Fibroblast of mammary gland (primary cell): ENCODE measurements around the gene CLDN15.

Experiments
- DNase-seq: peaks from one replicate; pipeline ENCODE4 v3.0.0-alpha.2; 2010; ENCODE audit warnings: low read depth
- H3K4me3 ChIP-seq: 2 replicates; pipeline ENCODE4 v1.5.1; 2011; ENCODE audit warnings: low read depth, mild to moderate bottlenecking, low read length, moderate library complexity; ENCODE audit not compliant: control insufficient read depth
- TF ChIP-seq, protein P1 (sequence below): conservative IDR thresholded peaks from 2 replicates; pipeline ENCODE4 v1.5.1; 2011; ENCODE audit warnings: low read depth, low read length, inconsistent platforms; ENCODE audit not compliant: control insufficient read depth, insufficient read depth

The CLDN15 gene

GRCh38 chr7:101195884-101196283, 41.7 kb downstream of the CLDN15 start:
- TF ChIP-seq, protein P1, sequence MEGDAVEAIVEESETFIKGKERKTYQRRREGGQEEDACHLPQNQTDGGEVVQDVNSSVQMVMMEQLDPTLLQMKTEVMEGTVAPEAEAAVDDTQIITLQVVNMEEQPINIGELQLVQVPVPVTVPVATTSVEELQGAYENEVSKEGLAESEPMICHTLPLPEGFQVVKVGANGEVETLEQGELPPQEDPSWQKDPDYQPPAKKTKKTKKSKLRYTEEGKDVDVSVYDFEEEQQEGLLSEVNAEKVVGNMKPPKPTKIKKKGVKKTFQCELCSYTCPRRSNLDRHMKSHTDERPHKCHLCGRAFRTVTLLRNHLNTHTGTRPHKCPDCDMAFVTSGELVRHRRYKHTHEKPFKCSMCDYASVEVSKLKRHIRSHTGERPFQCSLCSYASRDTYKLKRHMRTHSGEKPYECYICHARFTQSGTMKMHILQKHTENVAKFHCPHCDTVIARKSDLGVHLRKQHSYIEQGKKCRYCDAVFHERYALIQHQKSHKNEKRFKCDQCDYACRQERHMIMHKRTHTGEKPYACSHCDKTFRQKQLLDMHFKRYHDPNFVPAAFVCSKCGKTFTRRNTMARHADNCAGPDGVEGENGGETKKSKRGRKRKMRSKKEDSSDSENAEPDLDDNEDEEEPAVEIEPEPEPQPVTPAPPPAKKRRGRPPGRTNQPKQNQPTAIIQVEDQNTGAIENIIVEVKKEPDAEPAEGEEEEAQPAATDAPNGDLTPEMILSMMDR = no peak

DNA sequence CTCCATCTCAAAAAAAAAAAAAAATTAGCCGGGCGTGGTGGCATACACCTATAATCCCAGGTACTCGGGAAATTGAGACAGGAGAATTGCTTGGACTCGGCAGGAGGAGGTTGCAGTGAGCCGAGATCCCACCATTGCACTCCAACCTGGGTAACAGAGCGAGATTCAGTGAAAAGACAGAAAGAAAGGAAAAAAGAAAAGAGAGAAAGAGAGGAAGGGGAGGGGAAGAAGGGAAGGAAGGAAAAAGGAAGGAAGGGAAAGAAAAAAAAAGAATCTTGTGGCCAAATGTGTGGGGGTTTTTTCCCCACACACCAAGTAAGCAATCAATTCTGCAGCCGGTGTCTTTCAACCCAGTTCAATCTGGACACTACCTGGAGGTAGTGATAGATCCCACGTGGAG, 48.5 kb downstream of the CLDN15 start:
- TF ChIP-seq, protein P1 = no peak
- H3K4me3 ChIP-seq = no peak overlapping the region
- no peak for DNase-seq

More at GRCh38 chr7:101195884-101196283, 41.7 kb downstream of the CLDN15 start:
- DNase-seq = no peak
- H3K4me3 ChIP-seq = no peak overlapping the region

DNA sequence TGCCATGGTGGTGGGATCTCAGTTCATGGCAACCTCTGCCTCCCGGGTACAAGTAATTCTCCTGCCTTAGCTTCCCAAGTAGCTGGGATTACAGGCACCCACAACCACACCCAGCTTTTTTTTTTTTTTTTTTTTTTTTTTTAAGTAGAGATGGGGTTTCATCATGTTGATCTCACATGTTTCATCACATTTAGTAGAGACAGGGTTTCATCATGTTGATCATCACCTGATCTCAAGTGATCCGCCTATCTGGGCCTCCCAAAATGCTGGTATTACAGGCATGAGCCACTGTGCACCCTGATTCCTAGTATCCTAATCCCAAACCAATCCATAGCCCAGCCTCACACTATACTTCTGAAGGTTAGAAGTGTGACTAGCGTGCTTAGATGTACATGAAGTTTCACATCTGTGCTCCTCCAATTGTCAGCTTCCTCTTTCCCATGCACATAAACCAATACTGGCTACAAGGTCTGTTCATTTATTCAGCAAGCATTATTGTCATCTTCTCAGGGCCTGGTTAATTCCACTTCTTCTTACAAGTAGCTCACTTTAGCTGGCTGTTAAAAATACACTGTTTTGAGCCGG, 50.7 kb downstream of the CLDN15 start:
- DNase-seq = no peak
- TF ChIP-seq, protein P1 = no peak
- H3K4me3 ChIP-seq = no peak overlapping the region

DNA sequence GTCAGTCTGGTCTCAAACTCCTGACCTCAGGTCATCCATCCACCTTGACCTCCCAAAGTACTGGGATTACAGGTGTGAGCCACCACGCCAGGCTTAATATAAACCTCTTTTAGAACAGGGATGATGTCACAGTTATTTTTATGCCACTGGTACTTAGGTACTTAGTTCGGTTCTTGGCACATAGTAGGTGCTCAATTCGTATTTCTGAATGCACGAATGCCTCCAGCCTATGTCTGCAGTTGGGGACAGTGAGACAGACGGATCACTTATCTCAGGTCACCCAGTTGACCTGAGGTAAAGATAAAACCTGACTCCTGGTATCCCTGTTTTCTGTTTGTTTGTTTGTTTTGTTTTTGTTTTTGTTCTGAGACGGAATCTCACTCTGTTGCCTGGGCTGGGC, 51.4 kb downstream of the CLDN15 start:
- TF ChIP-seq, protein P1 = no peak
- no peak overlapping the region for H3K4me3 ChIP-seq
- no peak for DNase-seq

DNA sequence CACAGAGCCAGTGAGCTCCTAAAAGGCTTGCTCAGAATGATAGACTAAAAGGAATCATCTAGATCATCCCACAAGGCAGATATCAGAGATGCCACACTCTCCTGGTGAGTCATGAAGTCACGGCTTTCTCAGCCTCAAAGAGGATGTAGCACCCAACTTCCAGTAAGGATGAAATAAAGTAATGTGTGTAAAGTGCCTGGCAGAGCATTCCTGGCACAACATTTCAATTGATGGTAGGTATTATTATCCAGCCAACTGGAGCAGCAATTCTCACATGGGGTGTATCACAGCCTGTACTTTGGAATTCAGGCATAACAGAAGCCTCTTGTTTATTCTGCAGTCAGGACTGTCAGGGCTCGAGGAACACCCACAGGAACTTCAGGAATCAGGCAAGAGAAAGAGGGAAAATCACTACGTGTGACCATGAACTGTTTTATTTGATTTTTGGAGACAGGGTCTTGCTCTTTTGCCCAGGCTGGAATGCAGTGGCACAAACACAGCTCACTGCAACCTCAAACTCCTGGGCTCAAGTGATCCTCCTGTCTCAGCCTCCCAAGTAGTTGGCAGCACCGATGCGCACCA, 52.3 kb downstream of the CLDN15 start:
- peak; percentile 49 for DNase-seq

More for the DNA sequence above, 52.3 kb downstream of the CLDN15 start:
- no peak overlapping the region for H3K4me3 ChIP-seq
- TF ChIP-seq, protein P1 = no peak
